Adrenal gland (tissue), 19 donors: ENCODE measurements around the gene SPA17. TPM values are rescaled to one million over a fixed set of nuclear protein-coding genes. Genes with fewer than 3 reads are reported as not detected.

Experiments used
- DNase-seq, 7 donors: peaks; one replicate each; pipeline ENCODE4 v3.0.0-alpha.2; 2019 to 2020
- H3K27ac ChIP-seq, 5 donors: fragments of 200-600 bp; sonication (generic) in 4 of 5; 1 replicate in 3 of 5; 2 replicates in 2 of 5; pipeline versions ENCODE4 v1.5.1 to v1.8.0; 2016 to 2020; ENCODE audit warnings: mild to moderate bottlenecking in 1 of 5
- H3K27me3 ChIP-seq: fragments of 200-600 bp; 2 replicates; pipeline ENCODE4 v1.8.0; 2021
- H3K36me3 ChIP-seq, 2 donors: fragments of 200-600 bp; replicated peaks in 1 of 2; 1 replicate in 1 of 2; 2 replicates in 1 of 2; pipeline versions ENCODE4 v1.5.1 to v1.8.0; 2018 to 2022
- H3K4me1 ChIP-seq, 2 donors: fragments of 200-600 bp; replicated peaks in 1 of 2; 1 replicate in 1 of 2; 2 replicates in 1 of 2; pipeline versions ENCODE4 v1.5.1 to v1.8.0; 2018 to 2021
- H3K4me3 ChIP-seq, 4 donors: fragments of 200-600 bp; sonication (generic) in 3 of 4; one replicate each; pipeline ENCODE4 v1.5.1; 2016 to 2018
- H3K9me3 ChIP-seq, 3 donors: fragments of 200-600 bp; sonication (generic) in 1 of 3; replicated peaks in 1 of 3; 1 replicate in 2 of 3; 2 replicates in 1 of 3; pipeline versions ENCODE4 v1.5.1 to v1.8.0; 2016 to 2021
- POLR2A ChIP-seq, 2 donors: fragments of 450-650 bp; IDR thresholded peaks; one replicate each; pipeline ENCODE4 v1.6.1; 2017; ENCODE audit warnings: antibody characterized with exemption in 2 of 2, mild to moderate bottlenecking in 2 of 2, moderate library complexity in 1 of 2
- WGBS, 4 donors: extraction: QIAGEN DNeasy Blood & Tissue Kit in 2 of 4; methylation state at CpG; one replicate each; pipeline versions ENCODE4 v1.1.5 to v1.1.7; 2013 to 2017; 5-methylcytosine and 5-hydroxymethylcytosine counted together
- intact Hi-C, 2 donors: fragments of 100-400 bp; cut with DNase I; formaldehyde crosslinking; loops; one replicate each; pipeline versions ENCODE4 v1.14.1 to v1.15.0; 2022 to 2023
- long read RNA-seq, 10 donors: library from polyadenylated mRNA in 3 of 10; unstranded in 2 of 10; stranded (forward) in 1 of 10; transcript quantifications; one replicate each; pipeline ENCODE4 v2.0.0 and lab custom pipeline, GENCODE V29; 2021 to 2026
- polyA plus RNA-seq, 3 donors: library from polyadenylated mRNA; stranded (reverse); fragments of 200-250 nt in 2 of 3; fragments of 350-450 nt in 1 of 3; fragmentation: Illumina TruSeq in 1 of 3; extraction: RNeasy Lipid Tissue Mini Kit (QIAGEN cat#74804) in 1 of 3; gene quantifications; one replicate each; pipeline ENCODE4 v1.2.3, GENCODE V29; 2013 to 2014
- total RNA-seq, 9 donors: library from RNA; depleted of rRNA in 4 of 9; stranded (reverse); fragments of >200 nt in 4 of 9; fragments of 120-200 nt in 1 of 9; fragmentation: NEBNext Ultra II Directional in 1 of 9; extraction: Animal tissue kit (Norgen Biotek cat#: 25700) in 1 of 9; gene quantifications; one replicate each; pipeline versions ENCODE4 v1.1.0 to v1.2.4, GENCODE V29; 2013 to 2023
- TF ChIP-seq, protein P1 (sequence below), 6 experiments: fragments of 450-650 bp in 4 of 6; fragments of 200-600 bp in 2 of 6; sonication (generic) in 1 of 6; IDR thresholded peaks; 1 replicate in 5 of 6; 2 replicates in 1 of 6; pipeline versions ENCODE4 v1.5.1 to v1.8.0; 2016 to 2021; ENCODE audit warnings: antibody characterized with exemption in 6 of 6, mild to moderate bottlenecking in 2 of 6, moderate library complexity in 1 of 6
- donor health status: healthy with polysubstance abuse.
- donor health status: Bipolar disorder and iron deficiency.
- donor health status: DM: yes; HTN: yes; CAD: no.
- donor health status: DM: no; HTN: no; CAD: no.
- donor health status: DM: no; HTN: no; CAD: no.
- donor health status: DM: yes; HTN: yes; CAD: no.

SPA17 gene
- total RNA-seq (1 to 10 TPM; 1.3 to 7.5 (median 2.8) TPM), polyA plus RNA-seq (10 to 100 TPM in 1 of 3 donors, 1 to 10 TPM in 2; 7.4 to 14.8 (median 8.0) TPM)
- long read RNA-seq, donor 1, full-length matches to known transcripts, result 2 of 2 reads
- long read RNA-seq, donor 1, partial matches to known transcripts, result 0 of 2 reads
- long read RNA-seq, donor 1, other reads (novel, unspliced or antisense), result 0 of 2 reads
- long read RNA-seq, donor 2, partial matches to known transcripts, result 0 of 1 reads
- long read RNA-seq, donor 2, other reads (novel, unspliced or antisense), result 0 of 1 reads
- long read RNA-seq, donor 3, full-length matches to known transcripts, result 2 of 2 reads
- long read RNA-seq, donor 3, partial matches to known transcripts, result 0 of 2 reads
- long read RNA-seq, donor 3, other reads (novel, unspliced or antisense), result 0 of 2 reads
- long read RNA-seq, donor 4, partial matches to known transcripts, result 0 of 2 reads
- long read RNA-seq, donor 4, other reads (novel, unspliced or antisense), result 0 of 2 reads
- long read RNA-seq, donor 5, partial matches to known transcripts, result 0 of 2 reads
- long read RNA-seq, donor 5, other reads (novel, unspliced or antisense), result 0 of 2 reads
- long read RNA-seq, donor 6, partial matches to known transcripts, result 0 of 2 reads
- long read RNA-seq, donor 6, other reads (novel, unspliced or antisense), result 0 of 2 reads
- long read RNA-seq, donor 7, partial matches to known transcripts, result 0 of 1 reads
- long read RNA-seq, donor 7, other reads (novel, unspliced or antisense), result 0 of 1 reads
- long read RNA-seq, donor 8, full-length matches to known transcripts, result 2 of 2 reads
- long read RNA-seq, donor 8, partial matches to known transcripts, result 0 of 2 reads
- long read RNA-seq, donor 8, other reads (novel, unspliced or antisense), result 0 of 2 reads
- long read RNA-seq, donor 9, partial matches to known transcripts, result 0 of 4 reads
- long read RNA-seq, donor 9, other reads (novel, unspliced or antisense), result 0 of 4 reads
- long read RNA-seq, donor 10, result 0 reads

DNA sequence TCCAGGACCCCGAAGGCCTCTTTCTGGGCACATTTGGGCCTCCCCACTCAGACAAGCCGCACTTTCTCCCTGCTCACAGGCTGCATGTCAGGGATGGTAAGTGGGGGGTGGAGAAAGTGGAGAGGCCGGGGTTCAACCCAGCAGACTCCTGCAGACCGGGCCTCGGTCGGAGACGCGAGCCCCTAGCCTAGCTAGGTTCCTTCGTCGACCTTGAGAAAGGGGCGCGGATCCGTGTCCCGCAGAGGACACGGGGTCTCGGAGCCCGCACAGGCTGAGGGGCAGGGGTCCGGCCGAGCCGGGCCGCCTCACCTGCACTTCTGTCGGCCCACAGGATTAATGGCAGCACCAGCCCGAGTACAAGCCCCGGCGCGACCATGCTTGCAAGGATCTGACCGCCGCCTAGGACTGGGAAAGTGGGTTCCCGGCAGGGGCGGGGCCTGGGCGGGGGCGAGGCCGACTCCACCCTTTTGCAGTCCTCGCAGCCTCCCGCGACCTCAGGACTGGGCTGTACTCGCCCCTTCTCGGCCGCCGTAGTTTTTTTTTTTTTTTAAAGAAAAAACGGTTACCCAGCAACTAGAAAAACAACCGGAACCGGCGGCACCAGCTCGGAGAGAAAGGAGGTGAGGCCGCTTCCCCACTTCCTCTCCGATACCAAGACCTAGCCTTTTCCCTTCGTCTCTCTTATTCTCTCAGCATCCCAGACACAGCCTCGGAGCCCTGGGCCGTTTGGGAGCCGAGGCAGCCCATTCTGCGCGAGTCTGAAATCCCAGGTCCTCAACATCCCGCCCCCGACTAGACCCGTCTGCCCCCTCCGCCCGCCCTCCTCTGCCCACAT, at the start of gene SPA17, which contains the start of gene SIAE:
Gene SPA17 (plus strand): TSS at position 572 of the 835 bp plus-strand sequence. CDS start 1,361 bp downstream, outside the sequence.
Gene SIAE (minus strand): TSS at position 407 of the 835 bp plus-strand sequence. CDS start 31 bp downstream, at position 376.
- Histone ChIP-seq H3K4me3 (peak within 1 kb of the TSS; percentile 46 to 93 (median 72)), H3K36me3 (no peaks in the 10 kb centered on the region), H3K4me1 (peaks cover 12 to 14% of the 10 kb centered on the region in 2 donors), H3K9me3 (no peaks in the 10 kb centered on the region), H3K27me3 (no peaks in the 10 kb centered on the region), H3K27ac (peak within 1 kb of the TSS in 4 of 5 donors; percentile 58 to 85 (median 76))
- TF ChIP-seq, protein P1, sequence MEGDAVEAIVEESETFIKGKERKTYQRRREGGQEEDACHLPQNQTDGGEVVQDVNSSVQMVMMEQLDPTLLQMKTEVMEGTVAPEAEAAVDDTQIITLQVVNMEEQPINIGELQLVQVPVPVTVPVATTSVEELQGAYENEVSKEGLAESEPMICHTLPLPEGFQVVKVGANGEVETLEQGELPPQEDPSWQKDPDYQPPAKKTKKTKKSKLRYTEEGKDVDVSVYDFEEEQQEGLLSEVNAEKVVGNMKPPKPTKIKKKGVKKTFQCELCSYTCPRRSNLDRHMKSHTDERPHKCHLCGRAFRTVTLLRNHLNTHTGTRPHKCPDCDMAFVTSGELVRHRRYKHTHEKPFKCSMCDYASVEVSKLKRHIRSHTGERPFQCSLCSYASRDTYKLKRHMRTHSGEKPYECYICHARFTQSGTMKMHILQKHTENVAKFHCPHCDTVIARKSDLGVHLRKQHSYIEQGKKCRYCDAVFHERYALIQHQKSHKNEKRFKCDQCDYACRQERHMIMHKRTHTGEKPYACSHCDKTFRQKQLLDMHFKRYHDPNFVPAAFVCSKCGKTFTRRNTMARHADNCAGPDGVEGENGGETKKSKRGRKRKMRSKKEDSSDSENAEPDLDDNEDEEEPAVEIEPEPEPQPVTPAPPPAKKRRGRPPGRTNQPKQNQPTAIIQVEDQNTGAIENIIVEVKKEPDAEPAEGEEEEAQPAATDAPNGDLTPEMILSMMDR (IDR thresholded peaks at IDR 0.05), result no peak
- TF ChIP-seq POLR2A (IDR thresholded peaks at IDR 0.05), result peak in 1 of 2 donors; percentile 27
- peak; percentile 89 to 97 (median 94) for DNase-seq
- intact Hi-C loops, result loop anchor here (5.0 kb wide), 2 partner anchors 89 to 164 kb away; partner anchors contain the start of gene ESAM (in 2 of the 2)
- 1 to 2% (median 1%) methylated on average over 30 to 58 of the region's 58 CpGs for WGBS, 4 donors

GRCh38 chr11:124625504-124626168, 48.1 kb upstream of the SPA17 start:
- TF ChIP-seq, protein P1 (IDR thresholded peaks at IDR 0.05), result no peak
- no peak for TF ChIP-seq POLR2A (IDR thresholded peaks at IDR 0.05)
- Histone ChIP-seq H3K27ac (no peak overlapping the region), H3K4me3 (no peak overlapping the region), H3K4me1 (peaks cover 5 to 31% of the 10 kb centered on the region in 2 donors), H3K27me3 (no peaks in the 10 kb centered on the region), H3K9me3 (no peaks in the 10 kb centered on the region), H3K36me3 (peaks cover 0 to 47% of the 10 kb centered on the region in 2 donors)
- WGBS, 4 donors, result 90 to 98% (median 94%) methylated on average over 3 of the region's 3 CpGs
- intact Hi-C loops, result no loop called here
- no peak for DNase-seq

GRCh38 chr11:124627546-124627945, 46.2 kb upstream of the SPA17 start:
- H3K27ac ChIP-seq, result no peak overlapping the region
- no peaks in the 10 kb centered on the region for H3K9me3 ChIP-seq
- no peaks in the 10 kb centered on the region for H3K27me3 ChIP-seq
- intact Hi-C loops, result no loop called here
- peaks cover 0 to 66% of the 10 kb centered on the region in 2 donors for H3K36me3 ChIP-seq
- 87 to 91% (median 89%) methylated on average over 5 of the region's 5 CpGs for WGBS, 4 donors
- DNase-seq, result no peak
- peaks cover 5 to 26% of the 10 kb centered on the region in 2 donors for H3K4me1 ChIP-seq
- TF ChIP-seq, protein P1 (IDR thresholded peaks at IDR 0.05), result no peak
- TF ChIP-seq POLR2A (IDR thresholded peaks at IDR 0.05), result no peak
- H3K4me3 ChIP-seq, result no peak overlapping the region
